ENCODE results near the gene PRX.
"Not testable (repeated sequence)": the region's sequence is repeated elsewhere in the genome, so short reads cannot be mapped to it uniquely, and the experiment has no call there.

Gene PRX

DNA sequence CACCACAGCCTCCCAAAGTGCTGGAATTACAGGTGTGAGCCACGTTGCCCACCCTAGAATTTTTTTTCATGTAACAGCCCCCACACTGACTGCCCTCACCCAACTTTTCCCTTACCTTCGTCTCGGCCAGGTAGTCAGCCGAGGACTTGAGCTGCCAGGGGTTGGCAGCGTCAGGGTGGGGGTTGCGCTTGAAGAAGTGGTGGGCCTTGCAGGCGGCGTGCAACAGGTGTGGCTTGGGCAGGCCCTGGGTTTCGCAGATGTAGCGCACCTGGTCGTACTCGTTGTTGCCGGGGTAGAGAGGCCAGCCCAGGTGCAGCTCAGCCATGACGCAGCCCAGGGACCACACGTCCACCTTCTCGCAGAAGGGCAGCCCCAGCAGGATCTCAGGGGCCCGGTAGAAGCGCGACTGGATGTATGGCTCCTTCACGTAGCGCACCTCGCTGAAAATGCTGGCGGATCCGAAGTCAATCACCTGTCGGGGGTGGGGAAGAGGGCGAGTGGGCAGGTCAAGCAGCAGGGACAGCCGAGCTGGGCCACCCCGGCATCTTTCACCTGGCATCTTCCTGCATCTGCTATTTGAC is 29.4 kb downstream of the PRX start:
- no peak for DNase-seq

- no peak for DNase-seq
Measured at GRCh38 chr19:40381321-40381720, 31.9 kb downstream of the PRX start.

DNA sequence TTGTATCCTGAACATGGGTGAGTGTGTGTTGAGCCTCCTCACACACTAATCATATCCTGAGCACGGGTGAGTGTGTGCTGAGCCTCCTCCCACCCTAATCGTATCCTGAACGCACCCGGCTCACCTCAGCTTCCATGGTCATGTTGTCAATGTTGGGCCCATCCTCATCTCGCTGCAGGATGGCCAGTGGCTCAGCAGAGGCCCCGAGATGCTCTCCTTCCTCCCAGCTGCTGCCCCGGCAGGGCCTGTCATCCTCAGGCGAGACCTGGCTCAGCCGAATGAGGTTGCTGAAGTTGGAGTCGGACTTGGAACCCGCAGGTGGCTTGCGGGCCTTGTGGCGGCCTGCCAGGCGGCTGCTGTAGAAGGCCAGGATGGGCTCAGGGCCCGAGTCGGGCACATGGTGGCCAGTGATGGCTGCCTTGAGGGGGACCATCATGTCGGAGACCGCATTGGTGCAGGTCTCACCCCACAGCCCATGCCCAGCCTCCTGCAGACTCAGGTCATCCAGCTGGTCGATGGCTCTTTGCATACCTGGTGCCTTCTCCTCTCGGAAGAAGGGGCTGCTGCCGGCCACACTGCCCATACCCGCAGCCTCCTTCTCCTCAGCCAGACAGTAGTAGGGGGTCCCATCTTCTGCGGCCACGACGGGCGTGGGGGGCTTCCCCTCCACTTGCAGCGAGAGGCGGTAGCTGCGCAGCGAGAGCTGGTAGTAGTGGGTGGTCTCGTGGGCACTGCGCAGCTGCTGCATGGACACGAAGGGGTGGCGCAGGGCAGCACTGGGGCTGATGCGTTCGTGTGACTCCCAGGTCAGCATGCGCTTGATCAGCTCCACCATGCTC is 32.8 kb downstream of the PRX start:
- DNase-seq, result no peak

GRCh38 chr19:40379446-40380198 is 33.6 kb downstream of the PRX start:
- no peak for DNase-seq

DNA sequence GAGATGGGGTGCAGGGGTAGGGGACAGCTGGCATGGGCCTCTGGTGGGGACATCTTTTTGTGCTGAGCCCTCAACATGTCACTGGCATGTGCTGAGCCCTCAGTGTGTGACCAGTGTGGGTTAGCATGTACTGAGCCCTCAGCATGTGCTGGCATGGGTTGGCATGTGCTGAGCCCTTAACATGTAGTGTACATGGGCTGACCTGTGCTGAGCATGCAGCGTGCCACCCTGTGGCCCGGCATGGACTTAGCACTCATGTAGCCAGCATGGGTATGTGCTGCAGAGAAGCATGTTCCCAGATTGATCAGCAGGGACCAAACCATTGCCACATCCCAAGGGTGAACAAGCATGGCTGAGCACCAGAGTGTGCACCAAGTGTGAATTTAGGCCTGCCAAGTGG is 34.7 kb downstream of the PRX start:
- no peak for DNase-seq

GRCh38 chr19:40377876-40378385 is 35.2 kb downstream of the PRX start:
- no peak for DNase-seq

DNA sequence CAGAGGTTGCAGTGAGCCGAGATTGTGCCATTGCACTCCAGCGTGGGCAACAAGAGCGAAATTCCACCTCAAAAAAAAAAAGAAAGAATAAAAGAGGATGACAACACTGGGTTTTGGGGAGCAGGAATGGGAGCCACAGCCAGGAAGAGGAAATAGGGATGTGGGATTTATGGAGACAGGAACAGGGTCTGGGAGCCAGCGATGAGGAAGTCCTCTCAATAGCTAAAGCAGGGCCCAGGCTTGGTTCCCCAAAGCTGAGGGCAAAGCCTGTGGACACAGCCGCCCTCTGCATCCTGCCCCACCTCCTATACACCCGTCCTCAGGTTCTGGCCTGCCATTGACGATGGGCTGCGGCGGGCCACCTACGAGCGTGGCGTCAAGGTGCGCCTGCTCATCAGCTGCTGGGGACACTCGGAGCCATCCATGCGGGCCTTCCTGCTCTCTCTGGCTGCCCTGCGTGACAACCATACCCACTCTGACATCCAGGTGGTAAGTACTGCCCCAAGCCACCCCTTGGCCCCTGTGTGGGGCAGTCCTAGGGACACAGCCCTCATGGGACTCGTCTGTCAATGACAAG is 36.8 kb downstream of the PRX start:
- no peak for DNase-seq

DNA sequence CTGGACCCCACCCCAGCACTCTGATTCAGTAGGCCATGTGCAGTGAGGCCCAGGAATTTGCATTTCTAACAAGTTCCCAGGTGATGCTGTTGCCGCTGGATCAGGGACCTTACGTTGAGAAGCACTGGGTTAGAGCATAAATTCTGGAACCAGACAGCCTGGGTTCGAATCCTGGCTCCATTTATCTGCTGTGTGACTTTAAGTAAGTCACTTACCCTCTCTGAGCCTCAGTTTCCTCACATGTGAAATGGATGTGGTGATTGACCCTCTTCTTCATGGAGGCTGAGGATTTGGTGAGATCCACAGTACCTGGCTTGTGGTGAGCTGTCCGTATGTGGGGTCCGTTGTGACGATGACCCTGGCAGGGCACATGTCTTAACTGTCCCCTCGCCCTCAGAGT is 39.1 kb downstream of the PRX start:
- no peak for DNase-seq

- DNase-seq, result no peak
Measured at GRCh38 chr19:40371802-40372122, 41.4 kb downstream of the PRX start.

DNA sequence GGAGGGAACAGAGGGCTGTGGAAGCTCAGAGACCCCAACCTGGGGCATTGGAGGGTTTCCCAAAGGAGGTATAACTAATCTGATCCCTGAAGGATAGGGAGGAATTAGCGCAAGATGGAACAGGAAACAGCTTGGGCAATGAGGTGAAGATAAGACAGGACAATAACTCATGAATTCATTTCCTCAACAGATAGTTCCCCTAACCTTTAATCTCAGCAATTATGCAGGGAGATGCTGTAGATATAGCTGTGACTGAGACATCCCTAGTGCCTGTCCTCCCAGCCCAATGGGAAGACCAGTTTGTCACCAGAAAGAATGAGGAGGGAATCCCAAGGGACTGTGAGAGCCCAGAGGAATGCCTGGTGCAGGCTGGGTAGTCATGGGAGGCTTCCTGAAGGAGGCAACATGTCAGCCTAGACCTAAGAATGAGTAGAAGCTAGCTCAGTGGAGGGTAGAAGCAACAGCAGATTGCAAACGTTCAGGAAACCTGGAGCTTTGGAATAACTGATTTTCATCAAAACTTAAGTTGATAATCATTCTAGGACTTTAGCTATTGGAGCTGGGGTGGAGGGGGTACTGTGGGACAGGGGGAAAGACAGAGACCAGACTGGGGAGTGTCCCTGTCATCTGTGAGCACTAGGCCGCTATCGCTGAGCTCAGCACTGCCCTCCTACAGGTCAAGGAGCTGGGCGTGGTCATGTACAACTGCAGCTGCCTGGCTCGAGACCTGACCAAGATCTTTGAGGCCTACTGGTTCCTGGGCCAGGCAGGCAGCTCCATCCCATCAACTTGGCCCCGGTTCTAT is 42.0 kb downstream of the PRX start:
- no peak for DNase-seq

- DNase-seq, result not testable (repeated sequence)
Measured at GRCh38 chr19:40370253-40370652, 42.9 kb downstream of the PRX start.

GRCh38 chr19:40369797-40370196 is 43.4 kb downstream of the PRX start:
- DNase-seq, result no peak

DNA sequence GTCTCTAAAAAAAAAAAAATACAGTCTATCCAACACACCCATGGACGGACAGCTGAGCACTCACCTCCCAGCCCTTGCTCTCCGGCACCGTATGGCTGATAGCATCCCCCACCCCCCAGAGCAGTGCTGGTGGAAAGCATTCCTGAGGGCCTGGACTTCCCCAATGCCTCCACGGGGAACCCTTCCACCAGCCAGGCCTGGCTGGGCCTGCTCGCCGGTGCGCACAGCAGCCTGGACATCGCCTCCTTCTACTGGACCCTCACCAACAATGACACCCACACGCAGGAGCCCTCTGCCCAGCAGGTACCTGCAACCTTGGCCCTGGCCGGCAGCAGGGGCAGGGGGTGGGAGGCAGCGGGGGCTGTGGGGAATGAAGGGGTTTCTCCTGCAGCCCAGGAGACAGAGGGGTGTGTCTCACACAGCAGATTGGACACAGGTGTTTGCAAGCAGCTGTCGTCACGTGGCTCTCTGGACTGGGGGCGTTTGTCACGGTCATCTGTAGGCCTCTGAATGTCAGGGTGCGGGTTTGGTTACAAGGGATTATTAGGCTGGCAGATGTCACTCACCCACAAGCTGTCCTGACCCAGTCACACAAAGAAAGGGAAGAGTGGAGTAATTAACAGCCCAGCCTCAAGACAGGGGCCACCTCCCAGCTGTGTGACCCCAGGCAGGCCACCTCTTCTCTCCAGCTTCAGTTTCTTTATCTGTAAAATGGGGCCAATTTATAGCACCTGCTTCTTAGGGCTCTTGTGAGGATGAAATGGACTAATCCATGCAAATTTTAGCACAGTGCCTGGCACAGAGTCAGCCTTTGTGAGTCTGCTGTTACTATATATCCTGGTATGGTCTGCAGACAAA is 45.4 kb downstream of the PRX start:
- no peak for DNase-seq

- DNase-seq, result no peak
Measured at GRCh38 chr19:40366697-40367561, 46.2 kb downstream of the PRX start.

GRCh38 chr19:40365613-40366401 is 47.4 kb downstream of the PRX start:
- DNase-seq, result peak; percentile 41

DNA sequence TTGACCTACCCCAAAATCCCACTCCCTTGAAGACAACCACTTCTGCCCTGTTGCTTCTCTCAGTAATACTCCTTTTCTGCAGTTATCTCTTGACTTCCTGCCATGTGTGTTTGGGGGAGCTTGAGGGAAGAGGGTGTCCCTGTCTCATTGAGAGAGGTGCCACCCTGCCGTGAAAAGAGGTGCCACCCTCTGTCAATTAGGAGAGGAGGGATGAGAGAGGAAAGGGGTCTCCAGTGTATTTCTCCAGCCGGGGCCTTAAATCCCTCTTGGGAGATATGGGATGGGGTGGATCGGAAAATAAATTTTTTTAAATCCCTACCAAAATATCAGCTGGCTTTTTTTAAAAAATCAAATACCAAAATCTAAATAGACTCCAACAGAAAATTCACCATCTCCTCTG is 48.2 kb downstream of the PRX start:
- DNase-seq, result no peak

GRCh38 chr19:40363069-40363468 is 50.1 kb downstream of the PRX start:
- DNase-seq, result peak; percentile 6

GRCh38 chr19:40362160-40362559 is 51.0 kb downstream of the PRX start:
- no peak for DNase-seq

DNA sequence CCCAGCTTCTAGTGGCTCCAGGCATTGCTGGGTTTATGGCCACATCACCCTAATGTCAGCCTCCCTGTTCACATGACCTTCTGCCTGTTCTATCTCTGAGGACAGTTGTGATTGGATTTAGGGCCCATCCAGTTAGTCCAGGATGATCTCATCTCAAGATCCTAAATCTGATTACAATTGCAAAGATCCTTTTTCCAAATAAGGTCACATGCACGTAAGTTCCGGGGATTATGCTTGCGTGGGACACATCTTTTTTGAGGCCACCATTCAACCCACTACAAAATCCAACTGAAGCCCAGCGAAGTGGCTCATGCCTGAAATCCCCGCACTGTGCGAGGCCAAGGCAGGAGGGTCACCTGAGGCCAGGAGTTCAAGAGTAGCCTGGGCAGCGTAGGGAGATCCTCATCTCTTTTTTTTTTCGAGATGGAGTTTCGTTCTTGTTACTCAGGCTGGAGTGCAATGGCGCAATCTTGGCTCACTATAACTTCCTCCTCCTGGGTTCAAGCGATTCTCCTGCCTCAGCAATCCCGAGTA is 52.4 kb downstream of the PRX start:
- no peak for DNase-seq
